Esophagus muscularis mucosa (tissue), 4 donors: ENCODE results near the gene UBL4A. TPM values are rescaled to one million over a fixed set of nuclear protein-coding genes. Genes with fewer than 3 reads are reported as not detected.
A peak's percentile ranks its signal among the peaks of the same experiment; 100 is the strongest.

ENCODE experiments used
- DNase-seq: peaks from one replicate; pipeline ENCODE4 v3.0.0-alpha.2; 2017; ENCODE audit errors: extremely low spot score
- H3K27ac ChIP-seq, 4 donors: fragments of 200-600 bp; sonication (generic); replicated peaks in 1 of 4; 1 replicate in 3 of 4; 2 replicates in 1 of 4; pipeline ENCODE4 v1.5.1; 2016 to 2019; ENCODE audit warnings: mild to moderate bottlenecking in 1 of 4
- H3K27me3 ChIP-seq, 4 donors: fragments of 200-600 bp; sonication (generic); one replicate each; pipeline versions ENCODE4 v1.5.1 to v1.6.0; 2016 to 2019
- H3K36me3 ChIP-seq, 4 donors: fragments of 200-600 bp; sonication (generic); one replicate each; pipeline ENCODE4 v1.5.1; 2016 to 2019
- H3K4me1 ChIP-seq, 4 donors: fragments of 200-600 bp; sonication (generic); one replicate each; pipeline ENCODE4 v1.5.1; 2016 to 2019
- H3K4me3 ChIP-seq, 4 donors: fragments of 200-600 bp; sonication (generic); 1 replicate in 2 of 4; 2 replicates in 2 of 4; pipeline ENCODE4 v1.5.1; 2016 to 2019; ENCODE audit warnings: mild to moderate bottlenecking in 4 of 4, moderate library complexity in 1 of 4
- H3K9me3 ChIP-seq, 4 donors: fragments of 200-600 bp; sonication (generic); 1 replicate in 3 of 4; 2 replicates in 1 of 4; pipeline ENCODE4 v1.5.1; 2016 to 2019
- CTCF ChIP-seq, 3 experiments: fragments of 200-600 bp in 2 of 3; fragments of 450-650 bp in 1 of 3; sonication (generic) in 2 of 3; IDR thresholded peaks; one replicate each; pipeline ENCODE4 v1.5.1; 2017 to 2019; ENCODE audit warnings: antibody characterized with exemption in 3 of 3, mild to moderate bottlenecking in 2 of 3, moderate library complexity in 1 of 3
- EP300 ChIP-seq: sonication (generic); formaldehyde crosslinking; IDR thresholded peaks from one replicate; pipeline ENCODE4 v1.6.1; 2017; ENCODE audit warnings: antibody characterized with exemption
- POLR2A ChIP-seq: fragments of 450-650 bp; IDR thresholded peaks from one replicate; pipeline ENCODE4 v1.6.1; 2017; ENCODE audit warnings: antibody characterized with exemption, moderate library complexity, mild to moderate bottlenecking, low read depth
- POLR2AphosphoS5 ChIP-seq, 2 donors: sonication (generic); formaldehyde crosslinking; IDR thresholded peaks; one replicate each; pipeline ENCODE4 v1.6.1; 2017; ENCODE audit warnings: antibody characterized with exemption in 2 of 2
- WGBS: methylation state at CpG from one replicate; pipeline ENCODE4 v1.1.5; 2018; 5-methylcytosine and 5-hydroxymethylcytosine counted together
- intact Hi-C: fragments of 100-400 bp; cut with DNase I; formaldehyde crosslinking; loops from one replicate; pipeline ENCODE4 v1.15.1; 2023
- total RNA-seq, 4 donors: library from RNA; depleted of rRNA; stranded (reverse); fragments of >200 nt; gene quantifications; one replicate each; pipeline versions ENCODE4 v1.1.0 to v1.2.1, GENCODE V29; 2016

The UBL4A gene
- total RNA-seq, 4 donors from 2014 or later = 41.7 to 75.8 (median 57.9) TPM

- TF ChIP-seq POLR2AphosphoS5 (IDR thresholded peaks at IDR 0.05) (no peak), POLR2A (no peak), EP300 (no peak), CTCF (IDR thresholded peaks at IDR 0.05) (no peak)
- no peaks in the 10 kb centered on the region for H3K36me3 ChIP-seq
- H3K27ac ChIP-seq = no peak overlapping the region
- H3K4me1 ChIP-seq = peaks cover 0 to 4% (median 0%) of the 10 kb centered on the region in 4 donors
- no peak overlapping the region for H3K4me3 ChIP-seq
- H3K27me3 ChIP-seq = no peaks in the 10 kb centered on the region
- intact Hi-C loops = no loop called here
- DNase-seq = no peak
- no peaks in the 10 kb centered on the region for H3K9me3 ChIP-seq
- 87% methylated on average over 6 of the region's 6 CpGs for WGBS
These were observed 9.1 kb upstream of the UBL4A start for GRCh38 chrX:154495472-154495922.

- intact Hi-C loops = no loop called here
- no peak for TF ChIP-seq EP300
- no peak for TF ChIP-seq CTCF (IDR thresholded peaks at IDR 0.05)
- no peak for TF ChIP-seq POLR2A
- no peak for TF ChIP-seq POLR2AphosphoS5 (IDR thresholded peaks at IDR 0.05)
These were observed 8.3 kb upstream of the UBL4A start for GRCh38 chrX:154494715-154495114.

GRCh38 chrX:154490414-154491083 is 4.1 kb upstream of the UBL4A start, which contains the start of gene SLC10A3:
Gene SLC10A3 (minus strand): TSS chrX:154490629. CDS start chrX:154488940, 1,689 bp downstream.
- peak; percentile 97 for DNase-seq
- intact Hi-C loops = no loop called here
- H3K4me1 ChIP-seq = peaks cover 12 to 35% (median 32%) of the 10 kb centered on the region in 4 donors
- no peaks in the 10 kb centered on the region for H3K9me3 ChIP-seq
- peak within 1 kb of the TSS; percentile 88 to 97 (median 94) for H3K27ac ChIP-seq
- WGBS = 30% methylated on average over 13 of the region's 71 CpGs
- no peaks in the 10 kb centered on the region for H3K27me3 ChIP-seq
- H3K36me3 ChIP-seq = peaks cover 0 to 16% (median 11%) of the 10 kb centered on the region in 4 donors
- TF ChIP-seq EP300 (no peak), POLR2A (peak; percentile 14), POLR2AphosphoS5 (IDR thresholded peaks at IDR 0.05) (peak; percentile 90 to 93), CTCF (IDR thresholded peaks at IDR 0.05) (no peak)
- peak within 1 kb of the TSS; percentile 63 to 81 (median 68) for H3K4me3 ChIP-seq

More at GRCh38 chrX:154494715-154495114, 8.3 kb upstream of the UBL4A start:
- Histone ChIP-seq H3K36me3 (no peaks in the 10 kb centered on the region), H3K9me3 (no peaks in the 10 kb centered on the region), H3K4me1 (peaks cover 0 to 6% (median 2%) of the 10 kb centered on the region in 4 donors), H3K27ac (no peak overlapping the region), H3K27me3 (no peaks in the 10 kb centered on the region), H3K4me3 (no peak overlapping the region)
- no peak for DNase-seq
- WGBS = 74% methylated on average over 3 of the region's 3 CpGs

GRCh38 chrX:154490021-154490413 is 3.6 kb upstream of the UBL4A start:
- WGBS = 56% methylated on average over 6 of the region's 19 CpGs
- Histone ChIP-seq H3K36me3 (peaks cover 0 to 20% (median 13%) of the 10 kb centered on the region in 4 donors), H3K27ac (peak overlapping the region; percentile 88 to 97 (median 94)), H3K4me1 (peaks cover 17 to 40% (median 37%) of the 10 kb centered on the region in 4 donors), H3K4me3 (peak overlapping the region; percentile 63 to 81 (median 68)), H3K27me3 (no peaks in the 10 kb centered on the region), H3K9me3 (no peaks in the 10 kb centered on the region)
- no peak for DNase-seq
- intact Hi-C loops = no loop called here
- TF ChIP-seq CTCF (IDR thresholded peaks at IDR 0.05) (no peak), POLR2AphosphoS5 (IDR thresholded peaks at IDR 0.05) (no peak), POLR2A (no peak), EP300 (no peak)
